A673 (cell line): ENCODE measurements around the gene MRM2. TPM values are rescaled to one million over a fixed set of nuclear protein-coding genes. Genes with fewer than 3 reads are reported as not detected.

Experiments
- BruUV-seq: library from RNA; stranded (reverse); fragments of 400-500 nt; replicated peaks from 2 replicates; lab custom pipeline; 2021; lab: Mats Ljungman, UMichigan
- CTCF ChIA-PET: fragments of 300-600 bp; sonication (Branson Sonifier 250); formaldehyde crosslinking; loops from one replicate; lab custom pipeline; 2022; ENCODE audit warnings: antibody characterized with exemption; lab: Charles Lee
- POLR2A ChIA-PET: fragments of 300-600 bp; sonication (Branson Sonifier 250); formaldehyde crosslinking; loops from one replicate; lab custom pipeline; 2022; ENCODE audit warnings: antibody characterized with exemption; ENCODE audit not compliant: low non-redundant PET; lab: Charles Lee
- DNase-seq: peaks from one replicate; pipeline ENCODE4 v3.0.0-alpha.2; 2015; ENCODE audit warnings: low spot score
- H3K27ac ChIP-seq: fragments of 200-600 bp; sonication (generic); 2 replicates; pipeline ENCODE4 v1.5.1; 2016; ENCODE audit warnings: mixed run types, low read depth, mild to moderate bottlenecking, mixed read lengths, antibody characterized with exemption, low read length; ENCODE audit not compliant: poor library complexity, severe bottlenecking
- H3K27me3 ChIP-seq: fragments of 200-600 bp; sonication (generic); replicated peaks from 2 replicates; pipeline ENCODE4 v1.6.1; 2017; ENCODE audit warnings: mixed run types, low read depth, mild to moderate bottlenecking, mixed read lengths, antibody characterized with exemption, low read length; ENCODE audit not compliant: insufficient read depth, poor library complexity
- H3K36me3 ChIP-seq: fragments of 200-600 bp; sonication (generic); 2 replicates; pipeline ENCODE4 v1.6.1; 2016; ENCODE audit warnings: mixed run types, mild to moderate bottlenecking, mixed read lengths, antibody characterized with exemption, low read length; ENCODE audit not compliant: insufficient read depth, poor library complexity, severe bottlenecking
- H3K4me1 ChIP-seq: fragments of 200-600 bp; sonication (generic); 2 replicates; pipeline ENCODE4 v1.6.1; 2017; ENCODE audit warnings: mixed run types, mild to moderate bottlenecking, mixed read lengths, antibody characterized with exemption, low read length; ENCODE audit not compliant: insufficient read depth, poor library complexity, severe bottlenecking
- H3K4me3 ChIP-seq: fragments of 200-600 bp; sonication (generic); 2 replicates; pipeline ENCODE4 v1.5.1; 2016; ENCODE audit warnings: low read depth, mixed run types, mild to moderate bottlenecking, mixed read lengths, low read length; ENCODE audit not compliant: poor library complexity, severe bottlenecking
- H3K9me3 ChIP-seq: fragments of 200-600 bp; sonication (generic); 2 replicates; pipeline ENCODE4 v1.6.1; 2016; ENCODE audit warnings: mixed run types, low read depth, mild to moderate bottlenecking, mixed read lengths, antibody characterized with exemption, low read length; ENCODE audit not compliant: poor library complexity, severe bottlenecking
- CTCF ChIP-seq: fragments of 300-800, 200-600 bp; sonication (generic); conservative IDR thresholded peaks from 2 replicates; pipeline ENCODE4 v1.5.1; 2017; ENCODE audit warnings: low read depth, mild to moderate bottlenecking, antibody characterized with exemption, low read length, moderate library complexity, mixed read lengths
- EZH2 ChIP-seq: fragments of 200-600 bp; sonication (generic); IDR thresholded peaks from 2 replicates; pipeline ENCODE4 v1.6.1; 2017; ENCODE audit warnings: borderline replicate concordance, low read depth, mild to moderate bottlenecking, mixed read lengths, antibody characterized with exemption, low read length; ENCODE audit not compliant: poor library complexity, severe bottlenecking
- intact Hi-C: fragments of 100-400 bp; cut with micrococcal nuclease; formaldehyde crosslinking; loops from one replicate; pipeline ENCODE4 v1.10.0; 2022; ENCODE audit not compliant: unreplicated experiment
- total RNA-seq: library from RNA; stranded (reverse); gene quantifications from 2 replicates; pipeline ENCODE4 v1.2.3, GENCODE V29; 2021

Gene MRM2
- total RNA-seq, 1 experiment from 2014 or later = 50.4 TPM

- POLR2A ChIA-PET = no interaction called here
- CTCF ChIA-PET = no interaction called here
Observed at GRCh38 chr7:2208712-2209111, 33.3 kb downstream of the MRM2 start.

GRCh38 chr7:2205036-2205780 is 36.8 kb downstream of the MRM2 start:
- Histone ChIP-seq H3K4me3 (no peak overlapping the region), H3K4me1 (peaks cover 10% of the 10 kb centered on the region), H3K9me3 (no peaks in the 10 kb centered on the region), H3K27me3 (no peaks in the 10 kb centered on the region), H3K36me3 (peaks cover 10% of the 10 kb centered on the region), H3K27ac (no peak overlapping the region)
- ChIA-PET POLR2A (no interaction called here), CTCF (no interaction called here)
- no peak for DNase-seq
- TF ChIP-seq EZH2 = no peak
- no TSS peak for BruUV-seq
- intact Hi-C loops = loop anchor here (5.0 to 10.0 kb wide), 2 partner anchors 540 to 628 kb away; no protein-coding TSS in a partner anchor

More at GRCh38 chr7:2208712-2209111, 33.3 kb downstream of the MRM2 start:
- H3K4me1 ChIP-seq = peaks cover 3% of the 10 kb centered on the region
- TF ChIP-seq EZH2 (no peak), CTCF (no peak)
- no peak overlapping the region for H3K4me3 ChIP-seq
- H3K27ac ChIP-seq = no peak overlapping the region
- no TSS peak for BruUV-seq
- peaks cover 26% of the 10 kb centered on the region for H3K36me3 ChIP-seq
- no peaks in the 10 kb centered on the region for H3K9me3 ChIP-seq
- no peak for DNase-seq
- intact Hi-C loops = loop anchor here (5.0 to 10.0 kb wide), 2 partner anchors 544 to 631 kb away; no protein-coding TSS in a partner anchor
- no peaks in the 10 kb centered on the region for H3K27me3 ChIP-seq

- Histone ChIP-seq H3K4me1 (peaks cover 10% of the 10 kb centered on the region), H3K27me3 (no peaks in the 10 kb centered on the region), H3K9me3 (no peaks in the 10 kb centered on the region), H3K36me3 (peaks cover 10% of the 10 kb centered on the region), H3K4me3 (no peak overlapping the region), H3K27ac (no peak overlapping the region)
- no peak for TF ChIP-seq EZH2
- TF ChIP-seq CTCF = no peak
- intact Hi-C loops = loop anchor here (10.0 kb wide), 1 partner anchor 540 kb away; no protein-coding TSS in a partner anchor
- ChIA-PET CTCF (no interaction called here), POLR2A (no interaction called here)
- no TSS peak for BruUV-seq
- DNase-seq = no peak
Observed at GRCh38 chr7:2204446-2204845, 37.6 kb downstream of the MRM2 start.
